ENCODE measurements around the gene CTRB2. TPM values are rescaled to one million over a fixed set of nuclear protein-coding genes. Genes with fewer than 3 reads are reported as not detected.

CTRB2 gene
- total RNA-seq, 1 donor from 2014 or later = not detected

GRCh38 chr16:75202069-75202590 is 4.8 kb downstream of the CTRB2 start:
- H3K4me3 ChIP-seq (ENCODE audit: low read depth, low read length) = no peak overlapping the region
- DNase-seq (ENCODE audit: low read depth) = no peak
- TF ChIP-seq, protein P1, sequence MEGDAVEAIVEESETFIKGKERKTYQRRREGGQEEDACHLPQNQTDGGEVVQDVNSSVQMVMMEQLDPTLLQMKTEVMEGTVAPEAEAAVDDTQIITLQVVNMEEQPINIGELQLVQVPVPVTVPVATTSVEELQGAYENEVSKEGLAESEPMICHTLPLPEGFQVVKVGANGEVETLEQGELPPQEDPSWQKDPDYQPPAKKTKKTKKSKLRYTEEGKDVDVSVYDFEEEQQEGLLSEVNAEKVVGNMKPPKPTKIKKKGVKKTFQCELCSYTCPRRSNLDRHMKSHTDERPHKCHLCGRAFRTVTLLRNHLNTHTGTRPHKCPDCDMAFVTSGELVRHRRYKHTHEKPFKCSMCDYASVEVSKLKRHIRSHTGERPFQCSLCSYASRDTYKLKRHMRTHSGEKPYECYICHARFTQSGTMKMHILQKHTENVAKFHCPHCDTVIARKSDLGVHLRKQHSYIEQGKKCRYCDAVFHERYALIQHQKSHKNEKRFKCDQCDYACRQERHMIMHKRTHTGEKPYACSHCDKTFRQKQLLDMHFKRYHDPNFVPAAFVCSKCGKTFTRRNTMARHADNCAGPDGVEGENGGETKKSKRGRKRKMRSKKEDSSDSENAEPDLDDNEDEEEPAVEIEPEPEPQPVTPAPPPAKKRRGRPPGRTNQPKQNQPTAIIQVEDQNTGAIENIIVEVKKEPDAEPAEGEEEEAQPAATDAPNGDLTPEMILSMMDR (conservative IDR thresholded peaks at IDR 0.05; ENCODE audit: low read depth, low read length) = no peak

GRCh38 chr16:75198135-75198600 is 8.8 kb downstream of the CTRB2 start:
- H3K4me3 ChIP-seq (ENCODE audit: low read depth, low read length) = no peak overlapping the region
- TF ChIP-seq, protein P1 (conservative IDR thresholded peaks at IDR 0.05; ENCODE audit: low read depth, low read length) = no peak
- DNase-seq (ENCODE audit: low read depth) = no peak

DNA sequence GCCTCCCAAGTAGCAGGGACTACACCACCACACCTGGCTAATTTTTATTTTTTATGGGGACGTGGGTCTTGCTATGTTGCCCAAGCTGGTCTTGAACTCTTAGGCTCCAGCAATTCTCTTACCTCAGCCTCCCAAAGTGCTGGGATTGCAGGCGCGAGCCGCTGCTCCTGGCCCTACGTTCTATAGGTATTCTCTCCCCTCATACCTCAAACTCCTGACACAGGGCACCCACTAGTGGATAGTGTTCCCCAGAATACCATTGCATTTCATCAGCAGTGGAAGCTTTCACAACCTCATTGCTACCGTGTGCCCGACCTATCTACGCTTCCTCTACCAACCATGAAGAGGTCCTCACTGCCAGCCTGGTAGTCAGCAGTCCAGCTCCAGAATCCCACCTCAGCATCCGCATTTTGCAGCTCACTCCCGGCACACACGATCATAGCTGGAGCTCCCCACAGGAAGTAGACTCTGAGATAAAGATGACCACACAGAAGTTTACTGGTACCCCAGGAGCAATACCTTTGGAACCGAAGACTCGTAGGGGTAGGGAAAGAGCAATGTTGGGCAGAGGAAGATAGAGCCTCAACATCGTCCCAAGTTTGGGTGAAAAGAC is 9.3 kb downstream of the CTRB2 start:
- TF ChIP-seq, protein P1 (conservative IDR thresholded peaks at IDR 0.05; ENCODE audit: low read depth, low read length) = no peak
- no peak for DNase-seq (ENCODE audit: low read depth)
- H3K4me3 ChIP-seq (ENCODE audit: low read depth, low read length) = no peak overlapping the region

GRCh38 chr16:75196836-75197235 is 10.1 kb downstream of the CTRB2 start:
- TF ChIP-seq, protein P1 (conservative IDR thresholded peaks at IDR 0.05; ENCODE audit: low read depth, low read length) = no peak
- H3K4me3 ChIP-seq (ENCODE audit: low read depth, low read length) = no peak overlapping the region
- DNase-seq (ENCODE audit: low read depth) = no peak

DNA sequence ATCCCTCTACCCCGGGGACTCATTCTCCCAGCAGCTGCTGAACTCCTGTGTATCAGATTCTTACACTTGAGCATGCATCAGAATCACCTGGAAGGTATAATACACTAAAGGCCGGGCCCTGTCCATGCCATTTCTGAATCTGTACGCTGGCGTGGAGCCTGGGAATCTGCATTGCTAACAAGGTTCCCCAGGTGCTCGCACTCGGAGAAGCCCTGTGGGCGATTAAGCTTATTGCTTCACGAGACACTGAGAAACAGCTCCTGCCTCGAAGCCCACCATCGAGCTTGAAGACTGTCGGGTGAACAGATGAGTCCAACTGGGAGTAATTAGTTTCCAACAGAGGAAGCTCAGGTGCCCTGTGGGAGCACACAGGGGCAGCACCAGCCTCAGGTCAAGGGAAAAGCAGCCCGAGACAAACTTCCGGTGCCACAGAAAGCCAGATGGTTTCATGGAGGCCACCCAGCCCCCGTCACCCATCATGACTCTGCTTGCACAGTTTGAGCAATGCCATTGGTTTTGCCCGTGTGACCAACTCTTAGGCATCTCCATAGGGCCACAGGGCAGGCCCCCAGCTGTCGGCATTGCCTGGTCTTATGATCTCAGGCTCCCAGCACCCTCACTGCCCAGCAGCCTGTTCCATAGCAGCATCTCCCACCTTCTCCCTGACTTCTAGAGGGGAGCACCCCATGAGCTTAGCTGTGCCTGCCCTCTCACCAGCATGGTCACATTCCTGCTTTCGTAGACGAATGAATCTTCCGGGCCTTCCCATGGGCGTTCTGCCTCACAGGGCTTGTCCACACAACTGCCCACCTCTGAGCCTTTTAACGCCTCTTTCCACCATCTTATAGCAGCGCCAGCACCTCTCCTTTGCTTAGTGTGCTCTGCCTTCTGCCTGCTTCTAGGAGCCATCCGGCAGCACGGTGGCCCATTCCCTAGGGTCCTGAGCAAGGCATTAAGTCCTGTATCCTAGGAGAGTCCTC is 10.9 kb downstream of the CTRB2 start:
- no peak for DNase-seq (ENCODE audit: low read depth)
- TF ChIP-seq, protein P1 (conservative IDR thresholded peaks at IDR 0.05; ENCODE audit: low read depth, low read length) = no peak
- H3K4me3 ChIP-seq (ENCODE audit: low read depth, low read length) = no peak overlapping the region

- TF ChIP-seq, protein P1 (conservative IDR thresholded peaks at IDR 0.05; ENCODE audit: low read depth, low read length) = no peak
- no peak overlapping the region for H3K4me3 ChIP-seq (ENCODE audit: low read depth, low read length)
- no peak for DNase-seq (ENCODE audit: low read depth)
These were observed 13.1 kb downstream of the CTRB2 start for GRCh38 chr16:75193730-75194444.

Measured in epithelial cell of proximal tubule (primary cell).